Endothelial cell of umbilical vein (primary cell): ENCODE results near the gene CLBA1. TPM values are rescaled to one million over a fixed set of nuclear protein-coding genes. Genes with fewer than 3 reads are reported as not detected.

Experiments used
- BruUV-seq: library from RNA; stranded (reverse); fragments of 400-500 nt; replicated peaks from 2 replicates; lab custom pipeline; 2021; lab: Mats Ljungman, UMichigan
- CTCF ChIA-PET: fragments of 300-600, 350-600 bp; sonication (Branson Sonifier 250); formaldehyde crosslinking; loops from one replicate; lab custom pipeline; 2021; ENCODE audit warnings: antibody characterized with exemption, inconsistent platforms; lab: Charles Lee
- POLR2A ChIA-PET: fragments of 300-600, 350-600 bp; sonication (Branson Sonifier 250); formaldehyde crosslinking; loops from one replicate; lab custom pipeline; 2021; ENCODE audit warnings: antibody characterized with exemption, inconsistent platforms; lab: Charles Lee
- DNase-seq: peaks from one replicate; pipeline ENCODE4 v3.0.0-alpha.2; 2011; ENCODE audit warnings: low read depth, low spot score
- FAIRE-seq: peaks from 2 replicates; lab custom pipeline; 2011; peaks lifted over from hg19 to GRCh38; lab: Jason Lieb, UNC
- H2AFZ ChIP-seq: 2 replicates; pipeline ENCODE4 v1.6.0; 2012; ENCODE audit warnings: low read depth, low read length, control low read depth, inconsistent platforms
- H3K27ac ChIP-seq: 2 replicates; pipeline ENCODE4 v1.5.1; 2011; ENCODE audit warnings: low read depth, mild to moderate bottlenecking, control low read depth, low read length, moderate library complexity; ENCODE audit not compliant: insufficient read depth
- H3K27me3 ChIP-seq, 2 experiments: 2 replicates each; pipeline versions ENCODE4 v1.6.0 to v1.6.1; 2011; ENCODE audit warnings: low read length in 2 of 2, mixed read lengths in 1 of 2; ENCODE audit not compliant: control insufficient read depth in 2 of 2, insufficient read depth in 2 of 2
- H3K36me3 ChIP-seq, 2 experiments: 2 replicates in 1 of 2; 3 replicates in 1 of 2; pipeline ENCODE4 v1.5.1; 2011; ENCODE audit warnings: low read length in 2 of 2, mild to moderate bottlenecking in 1 of 2, moderate library complexity in 1 of 2; ENCODE audit not compliant: control insufficient read depth in 2 of 2, insufficient read depth in 2 of 2; ENCODE audit errors: extremely low read depth in 1 of 2
- H3K4me1 ChIP-seq: 3 replicates; pipeline ENCODE4 v1.5.1; 2011; ENCODE audit warnings: mild to moderate bottlenecking, low read length; ENCODE audit not compliant: control insufficient read depth, insufficient read depth; ENCODE audit errors: extremely low read depth
- H3K4me2 ChIP-seq: 2 replicates; pipeline ENCODE4 v1.6.1; 2011; ENCODE audit warnings: low read length, control low read depth, mixed read lengths; ENCODE audit not compliant: insufficient read depth
- H3K4me3 ChIP-seq, 3 experiments: fragments of 200-600 bp in 1 of 3; sonication (generic), shearing (Covaris generic) in 1 of 3; replicated peaks in 1 of 3; 2 replicates each; pipeline ENCODE4 v1.5.1; 2011 to 2016; ENCODE audit warnings: control low read depth in 3 of 3, low read length in 3 of 3, mild to moderate bottlenecking in 2 of 3, inconsistent platforms in 1 of 3, low read depth in 1 of 3, moderate library complexity in 1 of 3; ENCODE audit not compliant: insufficient read depth in 1 of 3
- H3K79me2 ChIP-seq: 2 replicates; pipeline ENCODE4 v1.6.0; 2012; ENCODE audit warnings: low read length, inconsistent platforms; ENCODE audit not compliant: control insufficient read depth, insufficient read depth
- H3K9ac ChIP-seq: replicated peaks from 2 replicates; pipeline ENCODE3; 2011; ENCODE audit warnings: low read length, control low read depth; ENCODE audit not compliant: insufficient read depth; ENCODE audit errors: extremely low read depth
- H3K9me1 ChIP-seq: replicated peaks from 3 replicates; pipeline ENCODE4 v1.6.0; 2011; ENCODE audit warnings: mild to moderate bottlenecking, low read length; ENCODE audit not compliant: control insufficient read depth, insufficient read depth; ENCODE audit errors: extremely low read depth
- H3K9me3 ChIP-seq: replicated peaks from 2 replicates; pipeline ENCODE4 v1.5.1; 2012; ENCODE audit warnings: low read length, inconsistent platforms; ENCODE audit not compliant: control insufficient read depth, insufficient read depth
- H4K20me1 ChIP-seq: replicated peaks from 2 replicates; pipeline ENCODE3; 2011; ENCODE audit warnings: mild to moderate bottlenecking, low read length; ENCODE audit not compliant: control insufficient read depth, insufficient read depth; ENCODE audit errors: extremely low read depth
- CTCF ChIP-seq, 2 donors: IDR thresholded peaks; 1 replicate in 1 of 2; 2 replicates in 1 of 2; pipeline ENCODE4 v1.5.1; 2011; ENCODE audit warnings: low read length in 2 of 2, mild to moderate bottlenecking in 2 of 2, moderate library complexity in 2 of 2, control low read depth in 1 of 2, inconsistent platforms in 1 of 2, low read depth in 1 of 2; ENCODE audit not compliant: insufficient read depth in 1 of 2; ENCODE audit errors: extremely low read depth in 1 of 2
- EZH2 ChIP-seq: IDR thresholded peaks from 2 replicates; pipeline ENCODE4 v1.6.1; 2012; ENCODE audit warnings: borderline replicate concordance, low read depth, mild to moderate bottlenecking, moderate library complexity, low read length, inconsistent platforms; ENCODE audit not compliant: severe bottlenecking
- FOS ChIP-seq: IDR thresholded peaks from 2 replicates; pipeline ENCODE4 v1.6.1; 2011; ENCODE audit warnings: mild to moderate bottlenecking, low read length, moderate library complexity, borderline replicate concordance; ENCODE audit not compliant: insufficient read depth
- GATA2 ChIP-seq: IDR thresholded peaks from 2 replicates; pipeline ENCODE4 v1.7.0; 2011; ENCODE audit warnings: low read depth, mild to moderate bottlenecking, moderate library complexity, mixed read lengths, low read length; ENCODE audit not compliant: insufficient read length, insufficient read depth
- JUN ChIP-seq: IDR thresholded peaks from 2 replicates; pipeline ENCODE4 v1.6.1; 2011; ENCODE audit warnings: borderline replicate concordance, low read depth; ENCODE audit not compliant: insufficient read length, insufficient read depth
- MAX ChIP-seq: IDR thresholded peaks from 2 replicates; pipeline ENCODE4 v1.6.1; 2011; ENCODE audit not compliant: insufficient read depth, insufficient read length
- MYC ChIP-seq: IDR thresholded peaks from one replicate; pipeline ENCODE4 v1.6.1; 2011; ENCODE audit warnings: mild to moderate bottlenecking, low read depth, low read length
- POLR2A ChIP-seq: IDR thresholded peaks from 2 replicates; pipeline ENCODE4 v1.6.1; 2012; ENCODE audit warnings: low read depth, mild to moderate bottlenecking, control low read depth, low read length
- POLR2AphosphoS5 ChIP-seq: IDR thresholded peaks from 2 replicates; pipeline ENCODE4 v1.6.1; 2012; ENCODE audit warnings: low read depth, mild to moderate bottlenecking, control low read depth, low read length, moderate library complexity; ENCODE audit not compliant: insufficient read depth
- dilution Hi-C: fragments of 300-500 bp; cut with MboI; formaldehyde crosslinking; loops from one replicate; pipeline ENCODE4 v1.15.0; 2019; ENCODE audit warnings: low sequenced_read_pairs; ENCODE audit not compliant: extremely low pct_ligation_motif_present
- intact Hi-C: fragments of 100-400 bp; cut with micrococcal nuclease; formaldehyde crosslinking; loops from one replicate; pipeline ENCODE4 v1.10.0; 2022
- polyA plus RNA-seq, 4 experiments: library from polyadenylated mRNA; depleted of rRNA in 3 of 4; stranded (reverse) in 3 of 4; unstranded in 1 of 4; fragments of >200 nt; gene quantifications; 2 replicates each; pipeline versions ENCODE4 v1.2.1 to v1.2.3, GENCODE V29; 2011 to 2012; ENCODE audit warnings: missing spikeins in 1 of 4
- total RNA-seq: library from RNA; stranded (reverse); gene quantifications from 2 replicates; pipeline ENCODE4 v1.2.3, GENCODE V29; 2021

The CLBA1 gene
- total and polyA plus RNA-seq, 2 donors (not counting 3 experiments of a cell fraction or from before 2014, with no cell fraction given), result 5.2 to 5.3 TPM

GRCh38 chr14:104971447-104972240 is 13.9 kb upstream of the CLBA1 start:
- CTCF ChIA-PET, result interaction anchor here (2.8 to 4.4 kb wide), 4 partner anchors 37 to 74 kb away, joined by 10 to 39 read pairs (median 28); partner anchors contain the start of gene CDCA4

More at GRCh38 chr14:104971447-104972240, 13.9 kb upstream of the CLBA1 start:
- Histone ChIP-seq H3K4me3 (no peak overlapping the region), H3K9ac (peak overlapping the region; percentile 48), H3K9me3 (no peaks in the 10 kb centered on the region), H3K79me2 (peaks cover 24% of the 10 kb centered on the region), H3K4me2 (no peak overlapping the region), H3K4me1 (peaks cover 76% of the 10 kb centered on the region), H4K20me1 (no peaks in the 10 kb centered on the region), H3K9me1 (no peaks in the 10 kb centered on the region), H3K27me3 (no peaks in the 10 kb centered on the region), H2AFZ (no peak overlapping the region), H3K36me3 (no peaks in the 10 kb centered on the region), H3K27ac (peak overlapping the region; percentile 89)
- intact Hi-C loops, result loop anchor here (2.0 to 10.0 kb wide), 3 partner anchors 49 to 207 kb away; partner anchors contain the start of genes CDCA4 and JAG2
- POLR2A ChIA-PET, result interaction anchor here (1.8 kb wide), 1 partner anchor 49 kb away, joined by 7 read pairs; the partner anchor contains the start of gene CDCA4
- dilution Hi-C loops, result no loop called here
- no TSS peak for BruUV-seq
- TF ChIP-seq POLR2AphosphoS5 (no peak), MYC (no peak), EZH2 (no peak), CTCF (IDR thresholded peaks at IDR 0.05; ENCODE audit: extremely low read depth in 1 of 2, insufficient read depth in 1 of 2, low read depth in 1 of 2, low read length in 2 of 2) (no peak), FOS (no peak), JUN (no peak), POLR2A (no peak), GATA2 (no peak), MAX (no peak)
- FAIRE-seq, result peak; percentile 18
- no peak for DNase-seq
